Thyroid gland (tissue), 4 donors: ENCODE results near the gene CHM. TPM values are rescaled to one million over a fixed set of nuclear protein-coding genes. Genes with fewer than 3 reads are reported as not detected.
"Not testable (repeated sequence)": the region's sequence is repeated elsewhere in the genome, so short reads cannot be mapped to it uniquely, and the experiment has no call there.

Source experiments
- DNase-seq, 2 donors: peaks; one replicate each; pipeline ENCODE4 v3.0.0-alpha.2; 2019
- H3K27ac ChIP-seq, 3 donors: fragments of 200-600 bp; sonication (generic); 1 replicate in 2 of 3; 2 replicates in 1 of 3; pipeline ENCODE4 v1.5.1; 2016 to 2019; ENCODE audit warnings: mild to moderate bottlenecking in 1 of 3, moderate library complexity in 1 of 3
- H3K27me3 ChIP-seq: fragments of 200-600 bp; sonication (generic); one replicate; pipeline ENCODE4 v1.5.1; 2019
- H3K36me3 ChIP-seq, 2 donors: fragments of 200-600 bp; sonication (generic); one replicate each; pipeline ENCODE4 v1.5.1; 2016 to 2019
- H3K4me1 ChIP-seq, 2 donors: fragments of 200-600 bp; sonication (generic); one replicate each; pipeline ENCODE4 v1.5.1; 2017 to 2019
- H3K4me3 ChIP-seq, 3 donors: fragments of 200-600 bp; sonication (generic); replicated peaks in 1 of 3; 1 replicate in 2 of 3; 2 replicates in 1 of 3; pipeline ENCODE4 v1.5.1; 2016; ENCODE audit warnings: mild to moderate bottlenecking in 1 of 3
- H3K9me3 ChIP-seq: fragments of 200-600 bp; sonication (generic); one replicate; pipeline ENCODE4 v1.5.1; 2017
- CTCF ChIP-seq, 6 experiments: fragments of 200-600 bp in 3 of 6; fragments of 450-650 bp in 3 of 6; sonication (generic) in 3 of 6; IDR thresholded peaks; one replicate each; pipeline ENCODE4 v1.5.1; 2016 to 2019; ENCODE audit warnings: antibody characterized with exemption in 6 of 6, mild to moderate bottlenecking in 2 of 6, inconsistent platforms in 1 of 6, moderate library complexity in 1 of 6
- POLR2A ChIP-seq, 2 donors: fragments of 450-650 bp; IDR thresholded peaks; one replicate each; pipeline ENCODE4 v1.6.1; 2017; ENCODE audit warnings: antibody characterized with exemption in 2 of 2, mild to moderate bottlenecking in 2 of 2, moderate library complexity in 1 of 2
- WGBS, 2 donors: methylation state at CpG; one replicate each; pipeline ENCODE4 v1.1.5; 2017; 5-methylcytosine and 5-hydroxymethylcytosine counted together
- intact Hi-C: fragments of 100-400 bp; cut with DNase I; formaldehyde crosslinking; loops from one replicate; pipeline ENCODE4 v1.15.1; 2023
- total RNA-seq, 4 donors: library from RNA; depleted of rRNA; stranded (reverse); fragments of >200 nt; gene quantifications; one replicate each; pipeline ENCODE4 v1.2.3, GENCODE V29; 2016

CHM gene
- total RNA-seq, 4 donors from 2014 or later: 25.1 to 33.6 (median 30.8) TPM

- Histone ChIP-seq H3K4me1 (peaks cover 0 to 4% of the 10 kb centered on the region in 2 donors), H3K9me3 (no peaks in the 10 kb centered on the region), H3K27ac (no peak overlapping the region), H3K4me3 (no peak overlapping the region), H3K36me3 (no peaks in the 10 kb centered on the region), H3K27me3 (no peaks in the 10 kb centered on the region)
- 45 to 61% methylated on average over 1 of the region's 1 CpG for WGBS, 2 donors
- intact Hi-C loops: no loop called here
- no peak for TF ChIP-seq CTCF (IDR thresholded peaks at IDR 0.05)
- TF ChIP-seq POLR2A (IDR thresholded peaks at IDR 0.05): no peak
- no peak for DNase-seq
These were observed 118.8 kb downstream of the CHM start for GRCh38 chrX:85928606-85929005.

- peaks cover 0 to 4% of the 10 kb centered on the region in 2 donors for H3K4me1 ChIP-seq
- WGBS, 2 donors: 77 to 81% methylated on average over 1 of the region's 1 CpG
- intact Hi-C loops: no loop called here
- no peak for DNase-seq
- H3K27ac ChIP-seq: no peak overlapping the region
- H3K4me3 ChIP-seq: no peak overlapping the region
- no peaks in the 10 kb centered on the region for H3K27me3 ChIP-seq
- H3K36me3 ChIP-seq: no peaks in the 10 kb centered on the region
- no peak for TF ChIP-seq CTCF (IDR thresholded peaks at IDR 0.05)
- no peaks in the 10 kb centered on the region for H3K9me3 ChIP-seq
These were observed 119.6 kb downstream of the CHM start for GRCh38 chrX:85927740-85928139.

- Histone ChIP-seq H3K9me3 (no peaks in the 10 kb centered on the region), H3K27me3 (no peaks in the 10 kb centered on the region), H3K4me3 (no peak overlapping the region), H3K36me3 (no peaks in the 10 kb centered on the region), H3K27ac (no peak overlapping the region), H3K4me1 (peaks cover 0 to 4% of the 10 kb centered on the region in 2 donors)
- WGBS, 2 donors: 72 to 86% methylated on average over 3 of the region's 3 CpGs
- TF ChIP-seq CTCF (IDR thresholded peaks at IDR 0.05) (no peak), POLR2A (IDR thresholded peaks at IDR 0.05) (no peak)
- intact Hi-C loops: no loop called here
- DNase-seq: no peak
These were observed 124.5 kb downstream of the CHM start for GRCh38 chrX:85922821-85923220.

- WGBS, 2 donors: 93 to 98% methylated on average over 2 of the region's 2 CpGs
- H3K4me1 ChIP-seq, H3K4me3 ChIP-seq, H3K27ac ChIP-seq, H3K36me3 ChIP-seq, H3K9me3 ChIP-seq, H3K27me3 ChIP-seq, intact Hi-C loops, DNase-seq: not testable (repeated sequence)
These were observed 130.6 kb downstream of the CHM start for GRCh38 chrX:85916656-85917280.

- H3K4me1 ChIP-seq: no peaks in the 10 kb centered on the region
- DNase-seq: no peak
- no peaks in the 10 kb centered on the region for H3K36me3 ChIP-seq
- H3K9me3 ChIP-seq: no peaks in the 10 kb centered on the region
- TF ChIP-seq CTCF (IDR thresholded peaks at IDR 0.05) (no peak), POLR2A (IDR thresholded peaks at IDR 0.05) (no peak)
- intact Hi-C loops: no loop called here
- 95 to 100% methylated on average over 3 to 6 of the region's 6 CpGs for WGBS, 2 donors
- no peak overlapping the region for H3K27ac ChIP-seq
- no peaks in the 10 kb centered on the region for H3K27me3 ChIP-seq
- H3K4me3 ChIP-seq: no peak overlapping the region
These were observed 132.9 kb downstream of the CHM start for GRCh38 chrX:85914431-85914830.
